Occipital lobe (tissue), 2 donors: ENCODE measurements around the gene AMBRA1. TPM values are rescaled to one million over a fixed set of nuclear protein-coding genes. Genes with fewer than 3 reads are reported as not detected.
A peak's percentile ranks its signal among the peaks of the same experiment; 100 is the strongest.
"Not testable (repeated sequence)": the region's sequence is repeated elsewhere in the genome, so short reads cannot be mapped to it uniquely, and the experiment has no call there.

Source experiments
- DNase-seq: peaks from one replicate; lab custom pipeline; 2025; lab: John Stamatoyannopoulos, UW
- total RNA-seq: library from RNA; depleted of rRNA; stranded (reverse); fragments of >200 nt; gene quantifications from one replicate; pipeline ENCODE4 v1.2.3, GENCODE V29; 2014

AMBRA1 gene
- total RNA-seq, 1 donor from 2014 or later = 27.1 TPM

DNA sequence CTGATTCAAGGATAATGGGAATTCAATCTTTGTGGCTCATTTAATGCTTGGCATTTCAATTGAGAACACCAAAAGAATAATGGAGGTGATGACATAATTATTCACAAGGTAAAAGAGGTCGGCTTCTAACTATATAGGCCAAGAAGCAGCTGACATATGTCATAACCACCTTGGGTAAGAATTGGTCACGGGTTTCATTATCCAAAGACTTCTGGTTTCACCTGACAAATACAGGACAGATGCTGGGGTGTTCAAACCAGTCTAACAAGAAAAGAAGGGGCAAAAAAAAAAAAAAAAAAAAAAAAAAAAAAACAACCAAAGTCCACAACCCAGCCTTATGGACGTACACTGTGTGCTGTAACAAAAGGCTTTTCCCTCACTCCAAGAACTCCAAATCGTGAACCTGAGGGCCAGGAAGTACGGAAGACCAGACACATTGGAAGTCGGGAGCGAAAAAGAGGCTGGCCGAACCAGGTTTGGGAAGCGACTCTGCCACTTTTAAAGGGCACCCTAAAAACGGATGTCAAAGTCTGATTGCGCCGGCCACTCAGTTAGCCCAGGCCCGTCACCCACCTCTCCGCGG, 22.8 kb upstream of the AMBRA1 start:
- DNase-seq = no peak

DNA sequence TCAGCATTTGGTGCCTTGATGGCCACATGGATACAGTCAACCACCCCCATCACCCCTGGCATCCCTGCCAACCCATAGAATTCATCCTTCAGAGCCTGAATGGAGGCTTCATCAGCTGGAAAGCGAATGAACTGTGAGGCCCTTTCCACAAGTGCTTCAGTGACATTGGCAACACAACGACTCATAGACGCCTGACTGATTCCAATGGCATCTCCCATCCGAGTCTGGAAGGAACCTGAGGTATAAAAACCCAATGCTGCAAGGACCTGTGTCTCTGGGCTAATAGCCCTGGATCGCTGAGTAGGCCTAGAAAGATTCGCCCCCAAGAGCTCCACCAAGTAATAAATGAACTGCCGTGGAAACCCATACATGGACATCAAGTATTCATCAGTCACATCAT, 21.9 kb upstream of the AMBRA1 start:
- DNase-seq = no peak

DNA sequence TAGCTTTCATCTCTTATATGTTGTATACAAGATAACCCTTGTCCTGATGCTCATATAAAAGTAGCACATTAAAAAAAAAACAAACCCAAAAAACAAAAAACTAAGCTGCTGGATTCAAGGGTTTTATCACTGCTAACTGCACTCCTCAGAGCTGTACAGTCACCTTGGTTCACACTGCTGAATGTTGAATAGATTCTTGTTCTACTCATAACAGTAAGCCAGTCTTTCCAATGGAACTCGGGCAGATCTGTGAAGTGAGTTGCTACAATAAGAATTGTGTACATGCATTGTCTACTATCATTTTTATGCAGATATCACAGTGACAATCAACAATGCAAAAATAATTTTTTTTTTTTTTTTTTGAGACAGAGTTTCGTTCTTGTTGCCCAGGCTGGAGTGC, 18.5 kb upstream of the AMBRA1 start:
- DNase-seq = no peak

DNA sequence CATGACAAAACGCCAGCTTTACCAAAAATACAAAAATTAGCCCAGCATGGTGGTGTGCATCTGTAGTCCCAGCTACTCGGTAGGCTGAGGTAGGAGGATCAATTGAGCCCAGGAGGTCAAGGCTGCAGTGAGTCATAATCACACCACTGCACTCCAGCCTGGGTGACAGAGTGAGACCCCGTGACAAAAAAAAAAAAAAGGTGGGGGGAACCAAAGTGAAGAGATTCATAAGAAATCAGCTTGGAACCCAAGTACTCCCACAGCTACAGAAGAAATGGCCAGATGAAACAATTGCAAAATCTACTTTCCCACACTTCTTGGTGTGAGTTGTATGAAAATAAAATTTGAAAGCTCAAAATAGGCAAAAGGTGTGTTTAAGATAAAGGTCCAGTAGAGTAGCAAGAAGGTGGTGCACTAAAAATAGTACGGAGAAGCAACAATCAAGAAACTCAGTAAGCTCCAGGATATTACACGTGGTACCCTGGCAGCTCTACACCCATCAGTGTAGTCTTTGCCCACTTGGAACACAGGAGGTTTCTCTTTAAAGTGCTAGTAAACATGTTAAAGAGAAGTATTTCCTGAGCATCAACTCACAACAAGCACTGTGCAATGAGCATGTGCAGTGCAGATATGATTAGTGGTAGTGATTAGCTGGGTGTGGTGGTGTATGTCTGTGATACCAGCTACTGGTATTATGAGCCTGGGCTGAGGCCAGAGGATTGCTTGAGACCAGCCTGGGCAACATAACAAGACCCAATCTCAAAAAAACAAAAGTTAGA, 17.9 kb upstream of the AMBRA1 start:
- no peak for DNase-seq

DNA sequence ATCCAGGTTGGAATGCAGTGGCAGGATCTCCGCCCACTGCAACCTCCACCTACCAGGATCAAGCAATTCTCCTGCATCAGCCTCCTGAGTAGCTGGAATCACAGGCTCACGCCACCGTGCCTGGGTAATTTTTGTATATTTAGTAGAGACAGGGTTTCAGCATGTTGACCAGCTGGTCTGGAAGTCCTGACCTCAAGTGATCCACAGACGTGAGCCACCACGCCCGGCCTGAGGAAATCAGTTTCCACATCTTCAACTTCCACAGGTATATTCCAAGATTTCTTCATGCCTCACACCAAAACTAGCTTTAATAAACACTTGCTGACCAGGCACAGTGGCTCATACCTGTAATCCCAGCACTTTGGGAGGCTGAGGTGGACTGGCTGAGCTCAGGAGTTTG, 15.6 kb upstream of the AMBRA1 start:
- DNase-seq = no peak

DNA sequence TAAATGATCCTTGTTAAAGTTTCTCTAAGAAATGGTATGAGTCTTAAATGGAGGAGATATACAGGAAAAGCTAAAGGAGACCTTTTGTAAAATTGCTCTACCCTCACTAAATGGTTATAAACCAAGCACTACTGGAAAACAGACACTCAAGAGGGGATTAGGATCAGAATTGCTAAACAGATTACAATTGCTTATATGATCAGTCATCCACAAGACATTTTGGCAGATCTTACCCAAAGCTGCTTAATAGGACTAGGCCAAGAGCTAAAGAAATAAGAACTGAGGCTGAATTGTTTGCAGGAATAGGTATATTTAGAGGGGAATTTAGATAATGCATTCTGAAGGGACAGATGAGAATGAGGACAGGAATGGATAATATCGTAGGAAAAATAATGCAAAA, 13.7 kb upstream of the AMBRA1 start:
- no peak for DNase-seq

DNA sequence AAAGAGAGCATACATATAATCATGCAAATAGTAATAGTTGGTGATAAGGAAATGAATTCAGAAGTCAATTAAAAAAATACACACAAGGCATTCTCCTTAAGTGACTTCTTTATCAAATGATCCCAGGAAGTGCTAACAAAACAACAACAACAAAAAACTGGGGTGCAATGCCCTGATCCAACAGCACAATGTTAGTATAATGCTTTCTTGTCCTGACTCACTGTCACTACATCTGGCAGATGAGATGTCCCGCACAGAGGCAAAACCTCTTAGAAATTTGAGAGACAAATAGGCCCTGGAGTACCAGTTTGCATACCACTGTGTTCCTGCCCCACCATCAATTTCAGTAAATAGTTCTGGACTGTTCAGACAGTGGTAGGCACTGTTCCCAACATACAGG, 11.0 kb upstream of the AMBRA1 start:
- no peak for DNase-seq

DNA sequence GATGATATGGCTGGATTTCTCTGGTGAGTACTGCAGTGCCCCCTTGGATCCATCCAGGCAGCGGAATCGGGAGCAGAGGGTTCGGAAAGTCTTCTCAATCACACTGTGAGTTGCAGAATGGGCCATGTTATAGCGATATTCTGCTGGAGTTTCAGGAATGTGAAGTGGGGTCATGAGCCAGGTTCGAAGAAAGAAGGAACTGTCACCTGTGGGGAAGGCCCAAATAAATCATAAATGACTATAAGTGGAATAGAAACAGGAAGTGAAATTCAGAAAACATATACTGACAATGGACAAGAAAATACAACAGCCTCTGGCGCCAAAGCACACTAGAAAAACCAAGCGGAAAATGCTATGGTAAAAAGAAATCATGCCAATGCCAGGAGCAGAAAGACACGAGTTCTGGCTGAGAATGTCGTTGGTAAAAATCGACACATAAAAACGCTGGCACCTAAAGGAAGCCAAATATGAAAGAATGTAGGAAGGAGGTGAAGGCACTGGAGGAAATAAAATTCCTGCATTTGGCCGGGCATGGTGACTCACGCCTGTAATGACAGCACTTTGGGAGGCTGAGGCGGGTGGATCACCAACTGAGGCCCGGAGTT, 10.0 kb upstream of the AMBRA1 start:
- DNase-seq = no peak

DNA sequence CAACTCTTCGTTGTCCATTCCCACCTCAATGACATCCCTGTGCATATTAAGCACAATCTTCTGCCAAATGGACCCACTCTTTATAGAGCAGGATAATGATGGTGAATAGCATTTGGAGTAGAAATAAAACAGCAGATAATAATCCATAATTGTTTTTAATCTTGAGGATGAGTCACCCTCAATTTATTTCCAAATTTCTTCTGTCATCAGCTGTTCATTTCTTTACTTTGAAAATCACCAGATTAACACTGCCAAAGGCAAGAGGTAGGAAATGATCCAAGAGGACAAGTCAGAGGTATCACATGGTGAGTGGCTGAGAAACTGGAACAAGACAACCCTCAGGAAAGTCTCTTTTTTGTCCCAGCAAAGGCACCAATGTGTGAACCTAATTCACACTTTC, 7.3 kb upstream of the AMBRA1 start:
- DNase-seq = peak; percentile 10

DNA sequence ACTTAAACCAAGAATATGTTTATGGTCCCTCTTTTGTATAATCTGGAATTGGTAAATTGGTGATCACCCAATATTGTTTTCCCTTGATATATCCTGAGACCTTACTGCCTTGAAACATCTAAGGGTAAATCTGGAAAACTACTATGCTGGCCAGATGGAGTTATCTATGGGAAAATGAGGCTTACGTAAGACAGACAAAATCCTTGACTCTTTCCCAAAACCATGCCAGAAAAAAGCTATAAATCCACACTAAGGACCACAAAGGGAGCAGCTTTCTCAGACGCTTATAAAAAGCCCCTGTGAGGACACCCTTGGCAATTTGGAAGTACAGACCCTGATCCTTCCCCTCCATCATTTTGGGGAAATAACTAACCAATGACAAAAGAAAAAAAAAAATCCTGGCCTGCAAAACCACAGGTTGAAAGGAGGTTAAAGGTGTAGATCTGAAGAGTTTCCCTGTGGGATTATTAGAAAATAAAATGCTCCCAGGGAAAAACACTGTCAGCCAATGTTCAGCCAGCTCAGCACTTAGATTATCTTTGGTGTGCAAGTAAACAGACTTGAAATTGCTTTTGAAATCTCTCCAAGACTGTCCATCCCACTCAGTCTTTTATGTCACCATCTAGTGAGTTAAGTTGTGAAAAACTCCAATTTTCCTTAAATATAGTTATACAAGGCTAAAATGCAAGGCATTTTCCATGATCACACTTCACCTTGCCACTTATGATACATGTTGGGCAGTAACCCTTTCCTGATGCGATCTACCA, 6.6 kb upstream of the AMBRA1 start:
- no peak for DNase-seq

DNA sequence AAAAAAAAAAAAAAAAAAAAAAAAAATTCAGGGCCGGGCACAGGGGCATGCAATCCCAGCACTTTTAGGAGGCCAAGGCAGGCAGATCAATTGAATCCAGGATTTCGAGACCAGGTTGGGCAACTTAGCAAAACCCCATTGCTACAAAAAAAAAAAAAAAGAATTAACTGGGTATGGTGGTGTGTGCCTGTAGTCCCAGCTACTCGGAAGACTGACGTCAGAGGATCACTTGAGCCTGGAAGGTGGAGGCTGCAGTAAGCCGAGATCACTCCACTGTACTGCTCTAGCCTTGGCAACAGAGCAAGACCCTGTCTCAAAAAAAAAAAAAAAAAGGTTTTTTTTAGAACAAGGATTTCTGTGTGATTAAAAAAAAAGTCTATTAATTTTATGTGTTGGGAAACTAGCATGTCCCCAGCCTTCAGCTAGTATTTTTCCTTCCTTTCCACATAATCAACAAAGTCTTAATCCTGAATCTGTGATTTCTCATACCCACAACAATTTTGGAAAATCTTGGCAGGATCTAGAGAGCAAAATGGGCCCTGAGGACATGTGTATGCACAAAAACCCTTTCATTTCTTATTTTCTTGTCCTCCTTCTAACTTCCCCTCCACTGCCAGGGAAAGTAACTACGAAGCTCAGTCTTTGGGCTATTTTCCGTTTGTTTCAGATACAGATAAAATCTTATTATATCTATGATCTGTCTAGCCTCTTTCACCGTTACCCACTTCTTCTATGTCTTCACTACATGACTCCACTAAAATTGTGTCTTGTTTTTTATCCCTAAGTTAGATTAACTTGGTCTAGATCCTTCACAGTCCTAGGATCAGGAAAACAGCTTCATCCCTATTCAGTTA, 5.7 kb upstream of the AMBRA1 start:
- DNase-seq = no peak

DNA sequence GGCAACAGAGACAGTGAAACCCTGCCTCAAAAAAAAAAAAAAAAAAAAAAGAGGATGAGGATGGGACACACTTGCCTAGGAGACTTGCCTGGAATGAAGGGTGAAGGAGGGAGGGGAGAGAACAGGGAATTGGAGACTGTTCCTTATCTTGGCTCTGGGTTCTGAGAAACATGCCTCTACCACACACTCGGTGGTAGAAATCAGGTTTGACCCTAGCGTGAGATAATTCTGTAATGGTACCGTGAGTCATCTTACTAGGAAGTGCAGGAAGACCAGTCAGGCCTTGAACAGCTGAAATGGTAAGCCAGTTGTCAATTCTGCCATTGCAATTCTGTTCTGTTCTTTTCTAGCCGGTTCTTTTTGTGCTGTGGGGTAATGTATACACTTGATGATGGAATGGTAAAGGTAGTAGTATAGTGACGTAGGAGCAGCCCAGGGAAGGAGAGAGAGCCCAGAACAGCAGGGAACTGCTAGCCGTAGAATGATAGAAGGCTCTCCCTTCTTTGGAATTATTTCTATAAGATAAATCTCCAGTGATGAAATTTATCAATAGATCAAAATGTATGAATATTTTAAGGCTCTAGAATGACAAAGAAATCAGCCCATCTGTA, 3.9 kb upstream of the AMBRA1 start:
- no peak for DNase-seq

DNA sequence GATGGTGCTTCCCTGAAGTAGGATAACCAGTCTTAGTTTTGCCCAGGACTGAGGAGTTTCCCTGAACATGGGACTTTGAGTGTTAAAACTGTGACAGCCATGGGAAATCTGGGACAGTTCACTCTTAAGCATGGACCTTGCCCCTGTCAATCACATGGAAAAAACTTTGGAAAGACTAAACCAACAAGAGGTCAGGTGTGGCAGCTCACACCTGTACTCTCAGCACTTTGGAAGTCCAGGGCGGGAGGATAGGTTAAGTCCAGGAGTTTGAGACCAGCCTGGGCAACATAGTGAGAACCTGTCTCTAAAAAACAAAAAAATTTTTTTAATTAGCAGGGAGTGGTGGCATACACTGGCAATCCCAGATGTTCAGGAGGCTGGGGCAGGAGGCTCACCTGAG, 3.3 kb upstream of the AMBRA1 start:
- DNase-seq = no peak

DNA sequence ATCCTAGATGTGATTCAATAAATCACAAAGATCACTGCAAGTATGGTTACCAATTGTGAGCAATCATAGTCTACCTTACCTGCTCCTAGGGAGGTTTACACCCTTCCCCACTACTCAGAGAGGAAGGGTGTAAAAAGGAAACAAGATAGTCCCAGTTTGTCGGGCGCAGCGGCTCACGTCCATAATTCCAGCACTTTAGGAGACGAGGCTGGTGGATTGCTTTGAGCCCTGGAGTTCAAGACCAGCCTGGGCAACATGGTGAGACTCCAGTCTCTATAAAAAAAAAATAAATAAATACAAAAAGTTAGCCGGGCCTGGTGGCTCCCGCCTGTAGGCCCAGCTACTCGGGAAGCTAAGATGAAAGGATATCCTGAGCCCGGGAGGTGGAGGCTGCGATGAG, 962 bp upstream of the AMBRA1 start:
- DNase-seq = no peak

DNA sequence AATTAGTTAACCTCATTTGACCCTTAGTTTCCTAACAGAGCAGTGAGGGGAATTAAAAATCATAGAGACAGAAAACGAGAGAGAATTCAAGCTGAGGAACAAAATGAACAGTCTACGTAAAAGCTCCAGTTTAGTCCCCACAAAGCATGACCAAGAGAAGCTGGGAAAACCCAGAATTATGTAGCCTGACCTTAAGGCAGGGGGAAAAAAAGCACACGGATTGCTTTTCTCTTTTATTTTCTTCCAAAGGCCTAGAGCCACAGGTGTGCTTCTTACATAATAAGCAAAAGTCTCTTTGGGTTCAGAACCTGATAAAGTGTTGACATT, 514 bp upstream of the AMBRA1 start:
- DNase-seq = no peak

DNA sequence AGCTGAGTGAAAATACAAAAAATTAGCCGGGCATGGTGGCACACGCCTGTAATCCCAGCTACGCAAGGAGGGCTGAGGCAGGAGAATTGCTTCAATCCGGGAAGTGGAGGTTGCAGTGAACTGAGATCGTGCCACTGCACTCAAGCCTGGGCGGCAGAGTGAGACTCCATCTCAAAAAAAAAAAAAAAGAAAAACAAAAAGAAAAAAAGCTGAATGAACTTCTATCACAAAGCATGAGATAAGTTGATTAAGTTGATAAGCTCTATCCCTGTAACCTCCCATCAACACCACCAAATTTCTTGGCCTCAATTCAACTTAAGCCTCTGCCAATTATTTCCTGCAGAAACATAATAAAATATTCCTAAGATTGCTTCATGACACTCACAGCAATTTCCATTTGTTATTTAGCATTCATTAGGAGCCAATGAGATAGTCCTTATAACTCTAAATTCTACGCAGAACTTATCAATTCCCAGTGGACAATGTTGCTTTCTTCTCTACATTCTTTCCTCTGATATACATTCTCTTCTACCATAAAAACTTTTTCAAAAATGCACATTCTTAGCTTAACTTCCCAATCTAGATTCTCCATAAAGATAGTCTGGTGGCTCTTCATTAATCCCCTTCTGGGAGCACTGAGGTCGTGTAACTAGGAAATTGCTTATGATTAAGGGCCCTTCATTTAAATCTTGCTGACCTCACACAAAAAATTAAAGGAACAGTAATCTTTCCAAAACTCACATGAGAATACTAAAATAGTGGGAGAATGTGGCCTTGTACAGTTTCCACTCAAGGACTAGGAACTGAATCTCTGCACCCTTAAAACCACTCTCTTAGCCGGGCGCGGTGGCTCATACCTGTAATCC, 2.9 kb downstream of the AMBRA1 start:
- no peak for DNase-seq

DNA sequence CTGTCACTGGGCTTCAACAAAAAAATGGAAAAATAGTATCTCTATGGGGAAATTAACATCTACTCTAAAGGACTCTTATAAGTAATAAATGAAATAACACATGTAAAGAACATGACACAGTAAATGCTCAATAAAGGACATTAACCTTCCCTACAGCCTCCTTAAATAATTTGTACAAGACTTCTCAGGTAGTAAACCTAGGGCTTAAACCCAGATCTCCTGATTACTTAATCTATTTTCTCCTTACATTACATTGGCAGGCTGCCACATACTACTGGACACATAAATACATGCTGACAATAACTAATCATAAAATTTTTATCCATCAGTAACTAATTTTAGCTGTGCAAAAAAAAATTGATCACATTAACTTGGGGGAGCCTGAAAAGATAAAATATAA, 4.9 kb downstream of the AMBRA1 start:
- no peak for DNase-seq

DNA sequence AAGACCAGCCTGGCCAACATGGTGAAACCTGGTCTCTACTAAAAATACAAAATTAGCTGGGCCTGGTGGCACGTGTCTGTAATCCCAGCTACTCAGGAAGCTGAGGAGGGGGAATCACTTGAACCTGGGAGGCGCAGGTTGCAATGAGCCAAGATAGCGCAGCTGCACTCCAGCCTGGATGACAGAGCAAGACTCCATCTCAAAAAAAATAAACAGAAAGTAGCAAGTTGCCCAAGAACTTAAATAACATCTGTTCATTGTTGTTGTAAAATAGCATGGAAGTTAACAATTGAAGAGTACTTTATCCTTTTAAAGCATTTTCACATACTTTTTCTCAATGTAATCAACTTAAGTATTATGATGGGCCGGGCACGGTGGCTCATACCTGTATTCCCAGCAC, 5.7 kb downstream of the AMBRA1 start:
- DNase-seq = no peak

DNA sequence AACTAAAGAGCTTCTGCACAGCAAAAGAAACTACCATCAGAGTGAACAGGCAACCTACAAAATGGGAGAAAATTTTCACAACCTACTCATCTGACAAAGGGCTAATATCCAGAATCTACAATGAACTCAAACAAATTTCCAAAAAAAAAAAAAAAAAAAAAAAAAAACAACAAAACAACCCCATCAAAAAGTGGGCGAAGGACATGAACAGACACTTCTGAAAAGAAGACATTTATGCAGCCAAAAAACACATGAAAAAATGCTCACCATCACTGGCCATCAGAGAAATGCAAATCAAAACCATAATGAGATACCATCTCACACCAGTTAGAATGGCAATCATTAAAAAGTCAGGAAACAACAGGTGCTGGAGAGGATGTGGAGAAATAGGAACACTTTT, 10.3 kb downstream of the AMBRA1 start:
- DNase-seq = not testable (repeated sequence)

DNA sequence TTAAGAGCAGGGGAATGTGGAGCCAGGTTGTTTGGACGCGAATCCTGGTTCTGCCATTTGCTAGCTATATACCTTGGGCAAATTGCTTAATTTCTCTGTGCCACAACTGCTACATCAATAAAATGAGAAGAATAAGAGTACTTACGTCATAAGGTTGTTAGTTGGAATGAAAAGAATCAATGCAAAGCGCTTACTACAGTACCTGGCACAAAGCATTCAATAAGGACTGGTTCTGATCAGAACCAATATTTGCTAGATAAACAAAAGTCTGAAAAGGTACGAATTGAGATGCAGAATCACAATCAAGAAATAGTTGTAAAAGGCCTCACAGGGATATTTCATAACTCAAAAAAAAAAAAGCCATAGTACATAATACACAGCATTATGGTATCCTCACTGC, 11.2 kb downstream of the AMBRA1 start:
- DNase-seq = no peak
